Measurements from ENCODE around the gene ATP8A1.

GRCh38 chr4:42489095-42489494 lies 167.8 kb downstream of the ATP8A1 start:
- TF ChIP-seq CTCF (IDR thresholded peaks at IDR 0.05; ENCODE audit: low read depth, low read length, poor library complexity, severe bottlenecking), result no peak
- no peak for TF ChIP-seq EZH2phosphoT487 (IDR thresholded peaks at IDR 0.05; ENCODE audit: borderline replicate concordance, low read length)
